ENCODE measurements around the gene TACR2.

DNA sequence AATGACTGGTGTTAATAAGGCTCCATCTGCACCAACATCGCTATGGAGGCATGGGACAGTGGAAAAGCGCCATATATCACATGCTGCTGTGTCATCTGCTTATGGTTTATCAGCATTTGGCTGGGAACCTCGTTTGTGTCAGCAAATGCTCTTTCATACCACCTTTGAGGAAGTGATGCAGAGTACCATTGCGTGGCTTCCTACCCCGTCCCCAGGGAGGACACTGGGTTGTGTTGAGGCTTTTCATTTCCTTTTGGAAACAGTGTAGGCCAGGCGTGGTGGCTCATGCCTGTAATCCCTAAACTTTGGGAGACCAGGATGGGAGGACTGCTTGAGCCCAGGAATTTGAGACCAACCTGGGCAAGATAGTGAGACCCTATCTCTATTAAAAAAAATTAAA is 6.8 kb downstream of the TACR2 start:
- no peak for TF ChIP-seq CTCF (IDR thresholded peaks at IDR 0.05)
- no peak for TF ChIP-seq EP300 (IDR thresholded peaks at IDR 0.05)
- TF ChIP-seq POLR2A (IDR thresholded peaks at IDR 0.05) = no peak
